Uterus (tissue), 4 donors: ENCODE measurements around the gene TARDBP. TPM values are rescaled to one million over a fixed set of nuclear protein-coding genes. Genes with fewer than 3 reads are reported as not detected.

Experiments used
- DNase-seq, 2 donors: peaks; one replicate each; pipeline ENCODE4 v3.0.0-alpha.2; 2019 to 2020
- H3K27ac ChIP-seq, 2 donors: fragments of 200-600 bp; sonication (generic); 1 replicate in 1 of 2; 2 replicates in 1 of 2; pipeline ENCODE4 v1.5.1; 2016 to 2018
- H3K27me3 ChIP-seq, 2 donors: fragments of 200-600 bp; sonication (generic); one replicate each; pipeline ENCODE4 v1.5.1; 2018 to 2019; ENCODE audit warnings: control low read depth in 1 of 2
- H3K36me3 ChIP-seq, 2 donors: fragments of 200-600 bp; sonication (generic); one replicate each; pipeline ENCODE4 v1.5.1; 2019; ENCODE audit warnings: control low read depth in 1 of 2
- H3K4me1 ChIP-seq, 2 donors: fragments of 200-600 bp; sonication (generic); one replicate each; pipeline ENCODE4 v1.5.1; 2018 to 2019; ENCODE audit warnings: control low read depth in 1 of 2
- H3K4me3 ChIP-seq, 2 donors: fragments of 200-600 bp; sonication (generic); 1 replicate in 1 of 2; 2 replicates in 1 of 2; pipeline ENCODE4 v1.5.1; 2018 to 2019; ENCODE audit warnings: mild to moderate bottlenecking in 1 of 2
- H3K9me3 ChIP-seq, 2 donors: fragments of 200-600 bp; sonication (generic); one replicate each; pipeline ENCODE4 v1.5.1; 2019; ENCODE audit warnings: control low read depth in 1 of 2
- CTCF ChIP-seq, 4 experiments: fragments of 200-600 bp in 2 of 4; fragments of 450-650 bp in 2 of 4; sonication (generic) in 2 of 4; IDR thresholded peaks; one replicate each; pipeline ENCODE4 v1.5.1; 2016 to 2019; ENCODE audit warnings: antibody characterized with exemption in 4 of 4, mild to moderate bottlenecking in 2 of 4, moderate library complexity in 1 of 4
- POLR2A ChIP-seq, 2 donors: fragments of 450-650 bp; IDR thresholded peaks; one replicate each; pipeline ENCODE4 v1.6.1; 2016; ENCODE audit warnings: antibody characterized with exemption in 2 of 2, mild to moderate bottlenecking in 1 of 2, moderate library complexity in 1 of 2
- intact Hi-C: fragments of 100-400 bp; cut with DNase I; formaldehyde crosslinking; loops from one replicate; pipeline ENCODE4 v1.15.1; 2023; ENCODE audit warnings: low total_unique reads
- total RNA-seq, 4 donors: library from RNA; depleted of rRNA in 3 of 4; stranded (reverse); fragments of >200 nt in 3 of 4; gene quantifications; one replicate each; pipeline versions ENCODE4 v1.1.0 to v1.2.4, GENCODE V29; 2014 to 2023
- donor health status: DM: yes; HTN: yes; CAD: no.

Gene TARDBP
- total RNA-seq, 4 donors from 2014 or later = 176 to 617 (median 207) TPM

GRCh38 chr1:11042065-11042464 lies 29.6 kb downstream of the TARDBP start:
- TF ChIP-seq POLR2A (IDR thresholded peaks at IDR 0.05) (no peak), CTCF (IDR thresholded peaks at IDR 0.05) (no peak)
- Histone ChIP-seq H3K27me3 (no peaks in the 10 kb centered on the region), H3K4me3 (no peak overlapping the region), H3K36me3 (no peaks in the 10 kb centered on the region), H3K9me3 (no peaks in the 10 kb centered on the region), H3K27ac (no peak overlapping the region), H3K4me1 (peaks cover 0 to 3% of the 10 kb centered on the region in 2 donors)
- DNase-seq = no peak
- intact Hi-C loops = loop anchor here (5.0 kb wide), 1 partner anchor 605 kb away; no protein-coding TSS in a partner anchor

DNA sequence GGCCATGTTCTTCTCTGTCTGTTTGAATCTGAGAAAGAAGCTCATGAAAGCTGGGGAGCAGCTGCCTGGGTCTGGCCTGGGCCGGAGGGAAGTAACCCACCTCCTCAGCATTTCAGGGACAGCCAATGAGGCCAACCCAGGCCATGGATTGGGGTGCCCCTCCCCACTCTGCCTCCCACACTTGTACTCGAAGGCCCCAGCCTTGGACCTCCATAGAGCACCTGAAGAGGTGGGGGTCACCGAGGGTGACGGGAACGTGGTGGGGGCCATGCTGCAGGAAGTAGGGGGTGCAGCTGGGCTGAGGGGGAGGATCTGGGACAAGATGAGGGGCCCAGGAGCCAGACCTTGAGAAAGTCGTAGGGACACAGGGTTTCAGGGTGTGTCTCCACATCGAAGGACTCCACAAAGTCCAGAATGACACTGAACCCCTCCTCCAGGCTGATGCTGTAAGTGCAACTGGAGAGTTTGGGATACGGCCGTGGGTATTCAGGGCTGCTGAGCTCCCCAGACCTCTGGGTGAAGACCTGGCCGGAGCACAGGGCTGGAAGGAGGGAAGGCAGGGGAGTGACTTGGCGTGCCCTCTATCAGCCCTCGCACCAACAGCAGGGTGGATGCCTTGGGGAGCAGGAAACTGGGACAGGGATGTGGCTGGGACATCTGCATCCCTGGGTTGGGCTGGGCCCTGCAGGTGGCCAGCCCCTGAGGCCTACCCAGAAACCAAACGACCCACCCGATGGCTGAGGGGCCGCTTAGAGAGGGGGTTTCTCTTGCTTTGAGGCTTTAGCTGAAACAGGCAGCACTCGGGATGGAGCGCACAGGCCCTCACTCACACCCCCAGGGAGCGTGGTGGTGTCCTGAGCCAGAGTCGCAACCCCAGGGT lies 30.8 kb downstream of the TARDBP start:
- no peak for TF ChIP-seq POLR2A (IDR thresholded peaks at IDR 0.05)
- TF ChIP-seq CTCF (IDR thresholded peaks at IDR 0.05) = no peak
- no peaks in the 10 kb centered on the region for H3K4me1 ChIP-seq
- no peaks in the 10 kb centered on the region for H3K9me3 ChIP-seq
- intact Hi-C loops = loop anchor here (5.0 kb wide), 1 partner anchor 604 kb away; no protein-coding TSS in a partner anchor
- H3K36me3 ChIP-seq = no peaks in the 10 kb centered on the region
- no peak overlapping the region for H3K27ac ChIP-seq
- DNase-seq = no peak
- H3K4me3 ChIP-seq = no peak overlapping the region
- no peaks in the 10 kb centered on the region for H3K27me3 ChIP-seq

DNA sequence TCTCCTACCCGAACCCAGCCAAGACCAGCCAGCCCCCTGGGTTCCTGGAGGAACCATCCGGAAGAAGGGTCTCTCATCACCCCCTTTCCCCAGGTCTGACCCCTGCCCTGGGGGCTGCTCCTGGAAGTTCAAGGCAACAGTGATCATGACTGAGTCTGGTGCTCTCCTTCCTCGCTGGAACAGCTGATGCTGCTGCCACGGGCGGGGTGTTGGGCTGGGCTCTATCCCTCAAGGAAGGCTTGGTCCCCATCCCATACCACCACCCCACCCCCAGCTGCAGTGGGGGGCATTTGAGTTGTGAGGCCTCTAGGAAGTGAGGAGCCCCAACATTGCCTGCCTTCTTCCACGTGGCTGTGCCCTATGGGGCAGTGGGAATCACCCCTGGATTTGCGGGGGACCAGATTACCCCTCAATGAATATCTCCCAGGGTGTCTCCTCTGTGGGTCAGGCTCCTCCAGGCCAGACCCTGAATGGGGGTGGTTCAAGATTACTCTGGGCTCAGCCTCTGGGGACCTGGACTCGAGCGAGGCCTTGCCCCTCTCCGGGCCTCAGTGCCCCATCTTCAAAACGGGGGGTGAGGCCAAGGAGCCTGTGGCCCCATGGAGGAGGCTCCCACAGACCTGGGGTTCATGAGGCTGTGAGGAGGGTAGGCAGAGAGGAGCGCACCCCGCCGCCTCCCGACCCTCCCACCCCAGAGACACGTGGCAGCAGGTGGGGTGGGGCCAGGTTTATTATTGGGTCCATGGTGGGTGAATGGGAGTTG lies 31.8 kb downstream of the TARDBP start:
- H3K27me3 ChIP-seq = no peaks in the 10 kb centered on the region
- no peaks in the 10 kb centered on the region for H3K36me3 ChIP-seq
- DNase-seq = peak in 1 of 2 donors; percentile 8
- TF ChIP-seq CTCF (IDR thresholded peaks at IDR 0.05) = no peak
- no peak for TF ChIP-seq POLR2A (IDR thresholded peaks at IDR 0.05)
- H3K27ac ChIP-seq = no peak overlapping the region
- no peaks in the 10 kb centered on the region for H3K4me1 ChIP-seq
- no peaks in the 10 kb centered on the region for H3K9me3 ChIP-seq
- intact Hi-C loops = loop anchor here (5.0 kb wide), 1 partner anchor 603 kb away; no protein-coding TSS in a partner anchor
- H3K4me3 ChIP-seq = no peak overlapping the region

DNA sequence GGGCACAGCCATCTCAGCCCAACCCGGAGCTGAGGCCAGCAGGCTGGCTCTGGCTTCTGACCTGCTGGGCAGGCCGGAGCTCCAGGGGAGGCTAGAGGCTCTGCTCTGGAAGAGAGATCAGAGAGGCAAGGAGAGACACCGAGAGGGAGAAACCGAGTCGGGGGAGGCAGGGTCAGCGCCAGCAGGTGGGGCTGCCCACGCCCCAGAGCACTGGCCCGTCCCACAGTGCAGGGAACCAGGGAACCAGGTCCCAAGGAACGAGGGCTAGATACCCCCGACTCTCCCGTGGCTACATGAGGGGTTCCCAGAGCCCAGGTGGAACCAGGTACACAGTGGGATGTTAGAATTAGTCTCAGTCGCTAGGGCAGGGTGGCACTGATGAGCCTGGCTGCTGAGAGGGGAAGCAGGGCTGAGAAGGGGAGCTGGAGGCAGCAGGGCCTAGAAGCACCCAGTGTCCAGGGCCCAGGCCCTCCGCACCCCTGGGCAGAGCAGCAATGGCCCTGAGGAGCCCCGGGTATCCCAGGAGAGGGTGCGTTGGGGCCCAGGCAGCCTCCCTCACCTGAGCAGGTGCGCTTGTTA lies 32.5 kb downstream of the TARDBP start:
- Histone ChIP-seq H3K9me3 (no peaks in the 10 kb centered on the region), H3K27me3 (no peaks in the 10 kb centered on the region), H3K36me3 (no peaks in the 10 kb centered on the region), H3K27ac (no peak overlapping the region), H3K4me3 (no peak overlapping the region), H3K4me1 (no peaks in the 10 kb centered on the region)
- intact Hi-C loops = loop anchor here (5.0 kb wide), 1 partner anchor 602 kb away; no protein-coding TSS in a partner anchor
- no peak for TF ChIP-seq CTCF (IDR thresholded peaks at IDR 0.05)
- TF ChIP-seq POLR2A (IDR thresholded peaks at IDR 0.05) = no peak
- peak in 1 of 2 donors; percentile 10 for DNase-seq
